Activated gamma-delta T cell treated with Interleukin-2 at 50 U/mL for 16 hours (primary cell): ENCODE measurements around the gene SERPINF2.
"Not testable (repeated sequence)": the region's sequence is repeated elsewhere in the genome, so short reads cannot be mapped to it uniquely, and the experiment has no call there.

Experiments used
- DNase-seq: peaks from one replicate; pipeline ENCODE4 v3.0.0-alpha.2; 2020

Gene SERPINF2

GRCh38 chr17:1796800-1797199 is 54.1 kb downstream of the SERPINF2 start:
- no peak for DNase-seq

GRCh38 chr17:1797323-1797722 is 54.7 kb downstream of the SERPINF2 start:
- no peak for DNase-seq

- not testable (repeated sequence) for DNase-seq
Measured at GRCh38 chr17:1797846-1798245, 55.2 kb downstream of the SERPINF2 start.

- no peak for DNase-seq
Measured at GRCh38 chr17:1800240-1800639, 57.6 kb downstream of the SERPINF2 start.

GRCh38 chr17:1800712-1801111 is 58.0 kb downstream of the SERPINF2 start:
- no peak for DNase-seq

GRCh38 chr17:1802429-1802828 is 59.8 kb downstream of the SERPINF2 start:
- DNase-seq = no peak

GRCh38 chr17:1803280-1803679 is 60.6 kb downstream of the SERPINF2 start:
- no peak for DNase-seq
